Measurements from ENCODE around the gene CPN1.
A peak's percentile ranks its signal among the peaks of the same experiment; 100 is the strongest.

CPN1 gene

GRCh38 chr10:100004805-100005510 is 76.7 kb downstream of the CPN1 start:
- peak overlapping the region; percentile 97 for H3K4me2 ChIP-seq (ENCODE audit: low read depth, low read length, poor library complexity, severe bottlenecking)
- H3K36me3 ChIP-seq (ENCODE audit: insufficient read depth, low read length), result no peaks in the 10 kb centered on the region
- H3K9me2 ChIP-seq (replicated peaks; ENCODE audit: low read depth, low read length), result no peaks in the 10 kb centered on the region
- H4K20me1 ChIP-seq (ENCODE audit: insufficient read depth, low read length, poor library complexity, severe bottlenecking), result no peaks in the 10 kb centered on the region
- H3K27me3 ChIP-seq (ENCODE audit: insufficient read depth, low read length, poor library complexity, severe bottlenecking), result no peaks in the 10 kb centered on the region
- H3K9me3 ChIP-seq (ENCODE audit: insufficient read depth, low read depth, low read length), result no peaks in the 10 kb centered on the region
- H3K9ac ChIP-seq (ENCODE audit: low read depth, low read length, poor library complexity, severe bottlenecking), result no peak overlapping the region
- no peaks in the 10 kb centered on the region for H3F3A ChIP-seq (ENCODE audit: low read depth)
- peaks cover 40% of the 10 kb centered on the region for H3K4me1 ChIP-seq (ENCODE audit: insufficient read depth, low read length, poor library complexity, severe bottlenecking)
- H3K79me2 ChIP-seq (ENCODE audit: insufficient read depth, low read length), result peaks cover 48% of the 10 kb centered on the region
- no peak overlapping the region for H3K4me3 ChIP-seq (ENCODE audit: low read length, poor library complexity, severe bottlenecking)
- TF ChIP-seq CTCF (conservative IDR thresholded peaks at IDR 0.05; ENCODE audit: low read length) (no peak), EZH2phosphoT487 (IDR thresholded peaks at IDR 0.05; ENCODE audit: borderline replicate concordance) (no peak)
- H2AFZ ChIP-seq (ENCODE audit: low read length), result no peak overlapping the region

GRCh38 chr10:100000109-100000644 is 81.5 kb downstream of the CPN1 start:
- Histone ChIP-seq H3F3A (ENCODE audit: low read depth) (no peaks in the 10 kb centered on the region), H3K27me3 (ENCODE audit: insufficient read depth, low read length, poor library complexity, severe bottlenecking) (no peaks in the 10 kb centered on the region), H3K9me2 (replicated peaks; ENCODE audit: low read depth, low read length) (no peaks in the 10 kb centered on the region), H3K9me3 (ENCODE audit: insufficient read depth, low read depth, low read length) (no peaks in the 10 kb centered on the region), H4K20me1 (ENCODE audit: insufficient read depth, low read length, poor library complexity, severe bottlenecking) (no peaks in the 10 kb centered on the region), H3K4me1 (ENCODE audit: insufficient read depth, low read length, poor library complexity, severe bottlenecking) (peaks cover 9% of the 10 kb centered on the region), H3K4me3 (ENCODE audit: low read length, poor library complexity, severe bottlenecking) (no peak overlapping the region), H3K79me2 (ENCODE audit: insufficient read depth, low read length) (peaks cover 16% of the 10 kb centered on the region; the same call in 1 of the 2 replicates), H2AFZ (ENCODE audit: low read length) (no peak overlapping the region), H3K4me2 (ENCODE audit: low read depth, low read length, poor library complexity, severe bottlenecking) (no peak overlapping the region), H3K9ac (ENCODE audit: low read depth, low read length, poor library complexity, severe bottlenecking) (no peak overlapping the region), H3K36me3 (ENCODE audit: insufficient read depth, low read length) (no peaks in the 10 kb centered on the region)
- TF ChIP-seq EZH2phosphoT487 (IDR thresholded peaks at IDR 0.05; ENCODE audit: borderline replicate concordance) (no peak), CTCF (conservative IDR thresholded peaks at IDR 0.05; ENCODE audit: low read length) (no peak)

GRCh38 chr10:99999319-100000108 is 82.2 kb downstream of the CPN1 start:
- TF ChIP-seq EZH2phosphoT487 (IDR thresholded peaks at IDR 0.05; ENCODE audit: borderline replicate concordance) (no peak), CTCF (conservative IDR thresholded peaks at IDR 0.05; ENCODE audit: low read length) (no peak)
- H3K36me3 ChIP-seq (ENCODE audit: insufficient read depth, low read length), result no peaks in the 10 kb centered on the region
- H3K4me2 ChIP-seq (ENCODE audit: low read depth, low read length, poor library complexity, severe bottlenecking), result no peak overlapping the region
- H3K9me2 ChIP-seq (replicated peaks; ENCODE audit: low read depth, low read length), result no peaks in the 10 kb centered on the region
- H3K79me2 ChIP-seq (ENCODE audit: insufficient read depth, low read length), result peaks cover 11% of the 10 kb centered on the region; the same call in 1 of the 2 replicates
- H2AFZ ChIP-seq (ENCODE audit: low read length), result no peak overlapping the region
- no peaks in the 10 kb centered on the region for H3K9me3 ChIP-seq (ENCODE audit: insufficient read depth, low read depth, low read length)
- peaks cover 9% of the 10 kb centered on the region for H3K4me1 ChIP-seq (ENCODE audit: insufficient read depth, low read length, poor library complexity, severe bottlenecking)
- H3K27me3 ChIP-seq (ENCODE audit: insufficient read depth, low read length, poor library complexity, severe bottlenecking), result no peaks in the 10 kb centered on the region
- no peak overlapping the region for H3K4me3 ChIP-seq (ENCODE audit: low read length, poor library complexity, severe bottlenecking)
- no peak overlapping the region for H3K9ac ChIP-seq (ENCODE audit: low read depth, low read length, poor library complexity, severe bottlenecking)
- no peaks in the 10 kb centered on the region for H4K20me1 ChIP-seq (ENCODE audit: insufficient read depth, low read length, poor library complexity, severe bottlenecking)
- no peaks in the 10 kb centered on the region for H3F3A ChIP-seq (ENCODE audit: low read depth)
